DMS79 (cell line): ENCODE results near the gene TNFRSF13B.
"Not testable (repeated sequence)": the region's sequence is repeated elsewhere in the genome, so short reads cannot be mapped to it uniquely, and the experiment has no call there.

Experiments used
- DNase-seq: peaks from one replicate; lab custom pipeline; 2025; lab: John Stamatoyannopoulos, UW

The TNFRSF13B gene

GRCh38 chr17:16987066-16987829, 15.3 kb upstream of the TNFRSF13B start:
- DNase-seq: no peak

DNA sequence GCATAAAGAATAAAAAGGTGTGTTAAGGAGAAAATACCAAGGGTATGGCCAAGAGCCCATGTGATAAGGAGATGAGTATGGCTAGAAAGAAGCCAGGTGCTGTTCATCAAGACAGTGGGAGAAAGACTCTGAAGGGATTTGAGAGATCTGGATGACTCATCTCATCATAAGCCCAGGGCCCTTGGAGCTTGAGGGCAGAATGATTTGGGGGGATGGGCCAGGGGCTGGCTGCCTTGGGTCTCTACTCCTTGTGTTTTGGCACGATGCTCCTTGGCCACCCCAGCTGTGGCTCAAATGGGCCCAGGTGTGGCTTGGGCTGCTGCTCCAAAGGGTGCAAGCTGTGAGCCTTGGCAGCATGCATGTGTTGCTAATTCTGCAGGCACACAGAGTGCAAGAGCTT, 14.5 kb upstream of the TNFRSF13B start:
- DNase-seq: no peak

GRCh38 chr17:16981928-16982327, 10.0 kb upstream of the TNFRSF13B start:
- DNase-seq: no peak

GRCh38 chr17:16980813-16981731, 9.2 kb upstream of the TNFRSF13B start:
- DNase-seq: no peak

- no peak for DNase-seq
Measured at GRCh38 chr17:16980061-16980460, 8.1 kb upstream of the TNFRSF13B start.

DNA sequence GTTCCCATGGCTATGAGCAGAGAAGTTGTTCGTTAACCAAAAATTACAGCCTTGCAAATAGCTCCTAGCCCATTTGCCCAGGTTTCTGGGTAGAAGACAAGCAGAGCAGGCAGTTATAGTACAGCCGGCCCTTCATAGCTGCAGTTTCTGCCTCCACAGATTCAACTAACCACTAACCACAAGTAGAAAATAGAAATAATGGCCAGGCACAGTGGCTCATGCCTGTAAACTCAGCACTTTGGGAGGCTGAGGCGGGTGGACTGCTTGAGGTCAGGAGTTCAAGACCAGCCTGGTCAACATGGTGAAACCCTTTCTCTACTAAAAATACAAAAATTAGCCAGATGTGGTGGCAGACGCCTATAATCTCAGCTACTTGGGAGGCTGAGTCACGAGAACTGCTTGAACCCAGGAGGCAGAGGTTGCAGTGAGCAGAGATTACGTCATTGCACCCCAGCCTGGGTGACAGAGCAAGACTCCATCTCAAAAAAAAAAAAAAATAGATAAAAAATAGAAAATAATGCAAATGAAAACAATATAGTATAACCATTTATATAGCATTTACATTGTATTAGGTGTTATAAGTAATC, 7.4 kb upstream of the TNFRSF13B start:
- DNase-seq: not testable (repeated sequence)

DNA sequence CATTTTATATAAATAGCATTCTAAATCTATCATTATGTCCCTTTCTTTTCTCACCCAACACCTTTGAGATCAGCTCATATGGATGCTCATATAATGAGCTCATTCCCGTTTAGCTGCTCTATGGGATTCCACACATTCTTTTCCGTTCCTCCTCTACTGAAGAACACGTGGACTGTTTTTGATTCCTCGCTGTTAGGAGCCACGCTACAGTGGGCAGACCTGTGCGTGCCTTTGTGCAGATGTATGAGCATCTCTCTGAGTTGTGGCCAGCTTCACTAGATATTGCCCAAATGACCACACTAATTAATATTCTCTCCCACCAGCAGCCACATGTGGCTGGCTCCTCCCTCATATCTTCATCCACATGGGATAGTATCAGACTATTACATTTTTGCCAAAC, 6.0 kb upstream of the TNFRSF13B start:
- no peak for DNase-seq

DNA sequence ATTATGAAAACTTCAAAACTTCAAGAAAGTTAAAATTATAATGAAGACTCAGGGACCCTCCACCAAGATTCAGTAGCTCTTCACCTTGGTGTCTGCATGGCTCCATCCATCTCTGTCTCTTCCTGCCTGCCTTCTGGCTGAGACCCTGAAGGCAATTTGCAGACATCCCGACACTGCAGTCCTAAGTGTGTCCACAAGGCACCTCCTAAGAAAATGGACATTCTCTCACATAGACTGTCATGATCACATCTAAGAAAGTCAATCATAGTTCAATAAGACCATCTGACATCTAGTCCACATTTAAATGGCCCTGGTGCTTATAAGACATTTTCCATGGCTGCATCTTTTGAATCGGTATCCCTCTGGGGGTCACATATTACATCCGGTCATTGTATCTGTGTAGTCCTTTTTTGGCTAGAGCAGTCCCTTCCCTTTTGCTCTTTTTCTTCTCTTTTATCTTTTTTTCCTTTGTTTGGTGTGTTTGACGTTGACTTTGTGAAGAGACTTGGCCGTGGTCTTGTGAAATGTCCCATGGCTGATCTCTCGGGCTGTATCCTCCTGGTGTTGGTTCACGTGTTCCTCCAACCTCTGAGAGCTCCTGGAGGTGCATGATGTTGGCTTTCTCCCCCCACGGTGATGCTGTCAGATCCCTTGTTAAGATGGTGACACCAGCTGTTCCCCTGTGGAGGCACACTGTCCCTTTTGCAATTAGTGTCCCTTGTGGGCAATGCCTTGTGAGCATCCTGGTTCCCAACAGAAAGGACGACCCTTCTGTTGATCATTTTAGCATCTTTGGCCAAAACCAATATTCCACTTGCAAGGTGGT, 5.0 kb upstream of the TNFRSF13B start:
- no peak for DNase-seq

DNA sequence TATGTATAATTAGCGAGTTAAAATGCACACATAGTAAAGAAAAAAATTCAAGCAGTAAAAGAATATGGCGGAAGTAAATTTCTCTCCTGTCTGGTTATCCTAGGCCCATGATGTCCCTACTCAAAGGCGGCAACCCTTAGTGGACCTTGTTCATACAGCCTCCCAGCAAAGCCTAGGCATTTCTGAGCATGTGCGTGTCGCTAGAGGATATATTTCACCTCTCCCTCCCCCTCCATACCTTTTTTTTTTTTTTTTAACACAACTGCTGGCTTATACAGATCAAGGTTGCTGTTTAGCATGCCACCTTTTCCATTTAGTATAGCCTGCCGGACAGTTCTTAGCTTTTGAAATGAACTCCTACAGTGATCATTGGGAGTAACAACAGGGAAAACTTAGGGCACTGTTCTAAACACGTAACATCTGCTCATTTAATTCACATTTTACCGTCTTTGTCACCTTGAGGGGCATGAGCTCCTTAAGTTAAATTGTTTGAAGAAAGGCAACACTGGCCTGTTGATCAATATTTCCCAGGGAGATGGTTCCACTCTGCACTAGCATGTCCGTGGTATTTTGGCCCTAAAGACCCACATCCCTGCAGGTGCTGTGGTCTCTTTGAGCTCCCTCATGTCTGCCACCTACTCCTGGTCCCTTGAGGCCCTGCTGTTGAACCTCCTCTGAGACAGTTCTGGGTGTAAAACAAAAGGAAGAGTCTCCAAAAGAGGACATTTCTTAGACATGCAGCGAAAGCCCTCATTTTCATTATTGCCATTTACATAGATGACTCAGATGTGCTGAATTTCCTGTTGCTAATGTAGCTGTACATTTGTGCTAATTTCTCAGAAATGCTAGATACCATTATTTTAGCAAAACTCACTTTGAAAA, 4.1 kb upstream of the TNFRSF13B start:
- DNase-seq: no peak

DNA sequence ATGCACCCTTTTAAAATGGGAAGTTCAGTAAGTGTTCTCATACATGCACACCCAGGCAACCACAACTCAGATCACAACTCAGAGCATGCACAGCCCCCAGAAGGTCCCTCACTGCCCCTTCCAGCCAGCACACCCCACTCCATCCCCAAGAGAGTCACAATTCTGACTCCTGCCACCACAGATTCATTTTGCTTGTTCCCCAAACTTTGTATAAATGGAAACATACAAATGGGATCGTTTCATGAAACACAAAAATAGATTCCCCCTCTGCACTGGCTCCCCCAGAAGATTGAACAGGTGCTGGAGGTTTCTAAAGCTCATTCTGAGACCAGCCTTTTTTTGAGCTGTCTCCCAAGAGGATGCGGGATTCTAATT, 3.3 kb upstream of the TNFRSF13B start:
- no peak for DNase-seq

- no peak for DNase-seq
Measured at GRCh38 chr17:16974569-16975276, 2.8 kb upstream of the TNFRSF13B start.

- DNase-seq: no peak
Measured at GRCh38 chr17:16973760-16974540, 2.0 kb upstream of the TNFRSF13B start.

DNA sequence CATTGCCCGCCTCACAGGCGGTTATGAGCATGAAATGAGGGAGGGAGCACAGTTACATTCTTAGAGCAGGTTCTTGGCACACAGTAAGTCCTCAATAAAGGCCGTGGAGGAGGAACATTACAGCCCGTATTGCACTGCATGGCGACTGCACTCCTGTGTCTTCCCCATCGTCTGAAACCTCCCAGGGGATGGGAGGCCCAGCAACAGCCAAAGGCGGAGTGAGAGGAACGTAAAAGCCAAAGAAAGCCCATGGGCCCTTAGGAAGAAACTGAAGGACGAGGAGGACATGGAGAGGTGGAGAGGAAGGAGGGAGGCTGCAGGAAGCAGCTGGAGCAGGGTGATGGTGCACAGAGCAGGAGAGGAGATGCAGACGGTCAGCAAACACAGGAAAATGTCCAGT, 1.1 kb upstream of the TNFRSF13B start:
- DNase-seq: not testable (repeated sequence)

- DNase-seq: no peak
Measured at GRCh38 chr17:16972346-16972745, 428 bp upstream of the TNFRSF13B start.

- no peak for DNase-seq
Measured at GRCh38 chr17:16969931-16970906, 1.7 kb downstream of the TNFRSF13B start.

- DNase-seq: no peak
Measured at GRCh38 chr17:16968786-16969185, 3.1 kb downstream of the TNFRSF13B start.

DNA sequence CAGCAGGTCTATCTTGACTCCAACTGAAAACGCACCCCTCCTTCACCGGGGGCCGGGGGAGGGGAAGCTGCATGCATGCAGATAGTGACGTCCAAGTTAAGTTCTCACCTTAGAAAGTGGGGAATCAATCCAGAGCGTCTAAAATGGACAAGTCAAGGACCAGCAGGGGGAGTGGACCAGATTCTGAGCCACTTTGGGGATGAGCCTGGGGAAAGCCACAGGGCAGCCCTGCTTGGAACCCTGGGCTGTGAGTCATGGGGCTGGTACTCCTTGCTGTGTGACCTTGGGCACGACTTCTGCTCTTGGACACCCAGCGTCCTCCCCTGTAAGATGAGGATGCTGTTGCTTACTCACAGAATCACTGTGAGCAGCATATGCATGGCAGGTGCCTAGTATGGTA, 9.1 kb downstream of the TNFRSF13B start:
- DNase-seq: no peak

GRCh38 chr17:16961792-16962191, 10.1 kb downstream of the TNFRSF13B start:
- DNase-seq: no peak
